BLaER1 treated with 17β-estradiol and CSF1 and Interleukin-3, amounts not matched to agents 10 nM and 100 nM (cell line): ENCODE results near the gene FNDC11.
A peak's percentile ranks its signal among the peaks of the same experiment; 100 is the strongest.
"Not testable (repeated sequence)": the region's sequence is repeated elsewhere in the genome, so short reads cannot be mapped to it uniquely, and the experiment has no call there.

Experiments
- H3K27ac ChIP-seq, 11 experiments: shearing (Covaris generic); formaldehyde crosslinking; 2 replicates each; pipeline ENCODE4 v1.8.1; 2022
- H3K27me3 ChIP-seq, 11 experiments: shearing (Covaris generic); formaldehyde crosslinking; 2 replicates each; pipeline ENCODE4 v1.8.1; 2022
- H3K36me3 ChIP-seq, 11 experiments: shearing (Covaris generic); formaldehyde crosslinking; 2 replicates each; pipeline ENCODE4 v1.8.1; 2022
- H3K4me1 ChIP-seq, 10 experiments: shearing (Covaris generic); formaldehyde crosslinking; 2 replicates each; pipeline ENCODE4 v1.8.1; 2022
- H3K4me2 ChIP-seq, 11 experiments: shearing (Covaris generic); formaldehyde crosslinking; 2 replicates each; pipeline ENCODE4 v1.8.1; 2022
- H3K4me3 ChIP-seq, 10 experiments: shearing (Covaris generic); formaldehyde crosslinking; 2 replicates each; pipeline ENCODE4 v1.8.1; 2022
- H3K9ac ChIP-seq, 11 experiments: shearing (Covaris generic); formaldehyde crosslinking; 2 replicates each; pipeline ENCODE4 v1.8.1; 2022
- H3K9me3 ChIP-seq, 11 experiments: shearing (Covaris generic); formaldehyde crosslinking; replicated peaks in 1 of 11; 2 replicates each; pipeline ENCODE4 v1.8.1; 2022
- H4K20me1 ChIP-seq, 11 experiments: shearing (Covaris generic); formaldehyde crosslinking; 2 replicates each; pipeline ENCODE4 v1.8.1; 2022
- Cebpa-rat ChIP-seq, 11 experiments: shearing (Covaris generic); IDR thresholded peaks; 2 replicates each; pipeline ENCODE4 v1.8.1; 2022

FNDC11 gene

DNA sequence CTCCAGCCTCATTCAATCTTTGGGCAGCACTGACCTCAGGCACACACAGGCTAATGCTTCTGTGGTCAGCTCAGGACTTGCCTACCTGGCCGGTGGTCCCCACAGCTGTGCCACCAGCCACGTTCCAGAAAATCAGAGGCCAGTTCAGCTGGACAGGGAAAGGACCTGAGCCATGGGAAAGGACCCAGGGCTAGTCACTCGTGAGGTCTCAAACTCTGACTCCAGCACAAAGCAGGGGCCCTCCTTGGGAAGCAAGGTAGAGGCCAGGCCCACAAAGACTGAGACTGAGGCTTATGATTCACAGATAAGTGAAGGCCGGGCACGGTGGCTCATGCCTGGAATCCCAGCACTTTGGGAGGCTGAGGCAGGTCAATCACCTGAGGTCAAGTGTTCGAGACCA, 42.5 kb downstream of the FNDC11 start:
- Histone ChIP-seq H3K4me3 (no peak overlapping the region), H3K9ac (no peak overlapping the region), H3K9me3 (no peaks in the 10 kb centered on the region), H3K27ac (no peak overlapping the region), H3K36me3 (peaks cover 86 to 97% (median 93%) of the 10 kb centered on the region in 11 experiments), H4K20me1 (peaks cover 0 to 94% (median 37%) of the 10 kb centered on the region in 11 experiments; a peak in 18 of 22 replicates), H3K27me3 (no peaks in the 10 kb centered on the region), H3K4me2 (no peak overlapping the region), H3K4me1 (0 out of 20 replicates have a peak, but pooled peaks cover 0 to 3% (median 0%) of the 10 kb centered on the region in 10 experiments)
- no peak for TF ChIP-seq Cebpa-rat (IDR thresholded peaks at IDR 0.05)

GRCh38 chr20:63597651-63598478, 43.9 kb downstream of the FNDC11 start:
- Histone ChIP-seq H3K27ac (no peak overlapping the region), H3K4me2 (no peak overlapping the region), H3K4me3 (no peak overlapping the region), H4K20me1 (peaks cover 3 to 92% (median 43%) of the 10 kb centered on the region in 11 experiments; a peak in 19 of 22 replicates), H3K9me3 (peaks cover 0 to 4% (median 0%) of the 10 kb centered on the region in 11 experiments; a peak in 3 of 22 replicates), H3K4me1 (peaks cover 0 to 10% (median 5%) of the 10 kb centered on the region in 10 experiments; a peak in 16 of 20 replicates), H3K9ac (no peak overlapping the region), H3K36me3 (peaks cover 86 to 97% (median 93%) of the 10 kb centered on the region in 11 experiments), H3K27me3 (no peaks in the 10 kb centered on the region)
- no peak for TF ChIP-seq Cebpa-rat (IDR thresholded peaks at IDR 0.05)

- Histone ChIP-seq H3K4me3 (no peak overlapping the region), H3K27ac (no peak overlapping the region), H3K4me2 (no peak overlapping the region), H3K4me1 (peaks cover 0 to 19% (median 14%) of the 10 kb centered on the region in 10 experiments; a peak in 16 of 20 replicates), H3K36me3 (peaks cover 86 to 97% (median 93%) of the 10 kb centered on the region in 11 experiments), H3K9ac (no peak overlapping the region), H3K27me3 (no peaks in the 10 kb centered on the region), H3K9me3 (peaks cover 0 to 4% (median 0%) of the 10 kb centered on the region in 11 experiments; a peak in 3 of 22 replicates), H4K20me1 (peaks cover 8 to 87% (median 44%) of the 10 kb centered on the region in 11 experiments; a peak in 20 of 22 replicates)
- no peak for TF ChIP-seq Cebpa-rat (IDR thresholded peaks at IDR 0.05)
Measured at GRCh38 chr20:63598479-63599395, 44.8 kb downstream of the FNDC11 start.

- H3K27me3 ChIP-seq = no peaks in the 10 kb centered on the region
- TF ChIP-seq Cebpa-rat (IDR thresholded peaks at IDR 0.05) = no peak
- peaks cover 0 to 4% (median 0%) of the 10 kb centered on the region in 11 experiments; a peak in 3 of 22 replicates for H3K9me3 ChIP-seq
- H3K9ac ChIP-seq = no peak overlapping the region
- H3K4me1 ChIP-seq = peaks cover 0 to 17% (median 15%) of the 10 kb centered on the region in 10 experiments; a peak in 16 of 20 replicates
- peaks cover 87 to 97% (median 93%) of the 10 kb centered on the region in 11 experiments for H3K36me3 ChIP-seq
- H3K4me2 ChIP-seq = no peak overlapping the region
- H3K4me3 ChIP-seq = no peak overlapping the region
- no peak overlapping the region for H3K27ac ChIP-seq
- H4K20me1 ChIP-seq = peaks cover 12 to 87% (median 51%) of the 10 kb centered on the region in 11 experiments; a peak in 20 of 22 replicates
Measured at GRCh38 chr20:63599396-63600050, 45.6 kb downstream of the FNDC11 start.

GRCh38 chr20:63601679-63602078, 47.7 kb downstream of the FNDC11 start:
- H3K27ac ChIP-seq = not testable (repeated sequence)
- peaks cover 6 to 32% (median 27%) of the 10 kb centered on the region in 10 experiments for H3K4me1 ChIP-seq
- peaks cover 73 to 90% (median 82%) of the 10 kb centered on the region in 11 experiments for H3K36me3 ChIP-seq

GRCh38 chr20:63602321-63602720, 48.4 kb downstream of the FNDC11 start:
- Histone ChIP-seq H3K4me2 (peak overlapping the region in 8 of 11 experiments; percentile 13 to 51 (median 40); a peak in 11 of 22 replicates), H4K20me1 (peaks cover 35 to 92% (median 67%) of the 10 kb centered on the region in 11 experiments; a peak in 21 of 22 replicates), H3K9me3 (peaks cover 0 to 4% (median 0%) of the 10 kb centered on the region in 11 experiments; a peak in 3 of 22 replicates), H3K36me3 (peaks cover 70 to 85% (median 75%) of the 10 kb centered on the region in 11 experiments), H3K9ac (no peak overlapping the region), H3K4me1 (peaks cover 10 to 37% (median 31%) of the 10 kb centered on the region in 10 experiments), H3K4me3 (no peak overlapping the region), H3K27me3 (no peaks in the 10 kb centered on the region), H3K27ac (no peak overlapping the region)
- TF ChIP-seq Cebpa-rat (IDR thresholded peaks at IDR 0.05) = no peak

More at GRCh38 chr20:63601679-63602078, 47.7 kb downstream of the FNDC11 start:
- H3K9me3 ChIP-seq, H3K4me2 ChIP-seq, H3K9ac ChIP-seq, H3K4me3 ChIP-seq, H3K27me3 ChIP-seq: not testable (repeated sequence)
- peaks cover 31 to 91% (median 67%) of the 10 kb centered on the region in 11 experiments; a peak in 21 of 22 replicates for H4K20me1 ChIP-seq
